Trophoblast cell (in vitro differentiated cells and primary cell): ENCODE results near the gene CR1.

Source experiments
- DNase-seq, 2 donors: peaks; one replicate each; pipeline ENCODE4 v3.0.0-alpha.2; 2016
- H2AFZ ChIP-seq: 2 replicates; pipeline ENCODE4 v1.6.1; 2013; ENCODE audit warnings: low read length, moderate library complexity, mild to moderate bottlenecking; ENCODE audit not compliant: insufficient read depth, poor library complexity
- H2AK5ac ChIP-seq: 2 replicates; pipeline ENCODE4 v1.6.1; 2013; ENCODE audit warnings: mild to moderate bottlenecking, low read length
- H2BK120ac ChIP-seq: 2 replicates; pipeline ENCODE4 v1.6.1; 2013; ENCODE audit warnings: low read length, mild to moderate bottlenecking, moderate library complexity; ENCODE audit not compliant: insufficient read depth, poor library complexity
- H2BK12ac ChIP-seq: 2 replicates; pipeline ENCODE4 v1.6.1; 2013; ENCODE audit warnings: mild to moderate bottlenecking, low read length, moderate library complexity
- H2BK5ac ChIP-seq: 2 replicates; pipeline ENCODE4 v1.6.1; 2013; ENCODE audit warnings: low read length, low read depth, moderate library complexity, mild to moderate bottlenecking; ENCODE audit not compliant: poor library complexity
- H3K14ac ChIP-seq: 2 replicates; pipeline ENCODE4 v1.6.1; 2013; ENCODE audit warnings: mild to moderate bottlenecking, low read length
- H3K18ac ChIP-seq: 2 replicates; pipeline ENCODE4 v1.6.1; 2013; ENCODE audit warnings: mild to moderate bottlenecking, low read length
- H3K23ac ChIP-seq: 2 replicates; pipeline ENCODE4 v1.6.1; 2013; ENCODE audit warnings: low read length
- H3K27ac ChIP-seq: 2 replicates; pipeline ENCODE4 v1.5.1; 2013; ENCODE audit warnings: low read depth, mild to moderate bottlenecking, inconsistent platforms, low read length, moderate library complexity
- H3K27me3 ChIP-seq: 2 replicates; pipeline ENCODE4 v1.6.1; 2013; ENCODE audit warnings: inconsistent platforms, mild to moderate bottlenecking, low read length, moderate library complexity; ENCODE audit not compliant: insufficient read depth
- H3K36me3 ChIP-seq, 2 experiments: 1 replicate in 1 of 2; 2 replicates in 1 of 2; pipeline ENCODE4 v1.6.1; 2013; ENCODE audit warnings: low read length in 2 of 2, mild to moderate bottlenecking in 2 of 2, moderate library complexity in 1 of 2; ENCODE audit not compliant: insufficient read depth in 2 of 2, control insufficient read depth in 1 of 2
- H3K4ac ChIP-seq: 2 replicates; pipeline ENCODE4 v1.6.1; 2013; ENCODE audit warnings: low read depth, mild to moderate bottlenecking, low read length, moderate library complexity
- H3K4me1 ChIP-seq, 2 experiments: 1 replicate in 1 of 2; 2 replicates in 1 of 2; pipeline ENCODE4 v1.6.1; 2013; ENCODE audit warnings: low read length in 2 of 2, mild to moderate bottlenecking in 2 of 2, moderate library complexity in 1 of 2; ENCODE audit not compliant: insufficient read depth in 2 of 2, control insufficient read depth in 1 of 2
- H3K4me2 ChIP-seq: 2 replicates; pipeline ENCODE4 v1.6.1; 2013; ENCODE audit warnings: inconsistent platforms, mild to moderate bottlenecking, low read length, moderate library complexity
- H3K4me3 ChIP-seq: 2 replicates; pipeline ENCODE4 v1.5.1; 2013; ENCODE audit warnings: mild to moderate bottlenecking, low read depth, low read length, inconsistent platforms
- H3K79me1 ChIP-seq: one replicate; pipeline ENCODE4 v1.6.1; 2013; ENCODE audit warnings: low read length
- H3K79me2 ChIP-seq: 2 replicates; pipeline ENCODE4 v1.6.1; 2013; ENCODE audit warnings: low read length, mild to moderate bottlenecking; ENCODE audit not compliant: control insufficient read depth, insufficient read depth, poor library complexity
- H3K9ac ChIP-seq: 2 replicates; pipeline ENCODE4 v1.6.1; 2013; ENCODE audit warnings: mild to moderate bottlenecking, low read length
- H3K9me3 ChIP-seq: 2 replicates; pipeline ENCODE4 v1.6.1; 2013; ENCODE audit warnings: low read depth, mild to moderate bottlenecking, control low read depth, inconsistent platforms, low read length; ENCODE audit not compliant: insufficient read depth
- H4K12ac ChIP-seq: 2 replicates; pipeline ENCODE4 v1.6.1; 2013; ENCODE audit warnings: low read depth, mild to moderate bottlenecking, low read length, moderate library complexity
- H4K8ac ChIP-seq: 2 replicates; pipeline ENCODE4 v1.6.1; 2013; ENCODE audit warnings: low read depth, mild to moderate bottlenecking, low read length, moderate library complexity
- H4K91ac ChIP-seq: one replicate; pipeline ENCODE4 v1.6.1; 2013; ENCODE audit warnings: low read depth, mild to moderate bottlenecking, low read length, moderate library complexity
- WGBS: extraction: QIAGEN DNeasy Blood & Tissue Kit; methylation state at CpG from one replicate; pipeline ENCODE4 v1.1.7; 2013; ENCODE audit warnings: missing lambda C conversion rate; ENCODE audit not compliant: insufficient read length, insufficient coverage; ENCODE audit errors: extremely low coverage; 5-methylcytosine and 5-hydroxymethylcytosine counted together

Gene CR1

DNA sequence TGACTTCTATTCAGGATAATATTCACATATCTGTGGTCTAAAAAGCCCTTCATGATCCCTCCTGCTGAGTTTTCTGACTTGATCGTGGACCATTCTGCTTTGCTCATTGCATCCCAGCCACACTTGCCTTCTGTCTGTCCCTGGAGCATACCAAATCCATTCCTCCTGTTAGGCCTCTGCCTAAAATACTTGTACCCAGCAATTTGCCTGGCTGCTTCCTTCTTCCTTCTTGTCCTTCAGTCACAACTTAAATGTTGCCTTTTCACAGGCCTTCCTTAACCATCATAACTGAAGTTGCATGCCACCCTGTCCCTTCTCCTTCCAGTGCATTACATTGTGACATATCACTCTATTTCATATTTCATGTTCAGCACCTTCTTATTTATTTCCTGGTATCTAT, 37.5 kb upstream of the CR1 start:
- no peak overlapping the region for H4K12ac ChIP-seq
- no peak overlapping the region for H2BK5ac ChIP-seq
- H3K9me3 ChIP-seq: no peaks in the 10 kb centered on the region
- no peak overlapping the region for H3K23ac ChIP-seq
- no peak overlapping the region for H3K27ac ChIP-seq
- H2AFZ ChIP-seq: no peak overlapping the region
- H3K36me3 ChIP-seq: no peaks in the 10 kb centered on the region
- H3K4me3 ChIP-seq: no peak overlapping the region
- no peak overlapping the region for H3K4me2 ChIP-seq
- H4K8ac ChIP-seq: no peak overlapping the region
- no peak overlapping the region for H3K14ac ChIP-seq
- H2BK12ac ChIP-seq: no peak overlapping the region
- no peaks in the 10 kb centered on the region for H3K79me1 ChIP-seq
- H3K79me2 ChIP-seq: no peaks in the 10 kb centered on the region
- H3K9ac ChIP-seq: no peak overlapping the region
- no peak for DNase-seq
- no peak overlapping the region for H2AK5ac ChIP-seq
- no peak overlapping the region for H3K4ac ChIP-seq
- WGBS: no CpG with 5 or more reads among the region's 1 CpG
- H3K4me1 ChIP-seq: peaks cover 8 to 9% of the 10 kb centered on the region in 2 experiments
- no peak overlapping the region for H3K18ac ChIP-seq
- H4K91ac ChIP-seq: no peak overlapping the region
- H3K27me3 ChIP-seq: peaks cover 15% of the 10 kb centered on the region
- H2BK120ac ChIP-seq: no peak overlapping the region

DNA sequence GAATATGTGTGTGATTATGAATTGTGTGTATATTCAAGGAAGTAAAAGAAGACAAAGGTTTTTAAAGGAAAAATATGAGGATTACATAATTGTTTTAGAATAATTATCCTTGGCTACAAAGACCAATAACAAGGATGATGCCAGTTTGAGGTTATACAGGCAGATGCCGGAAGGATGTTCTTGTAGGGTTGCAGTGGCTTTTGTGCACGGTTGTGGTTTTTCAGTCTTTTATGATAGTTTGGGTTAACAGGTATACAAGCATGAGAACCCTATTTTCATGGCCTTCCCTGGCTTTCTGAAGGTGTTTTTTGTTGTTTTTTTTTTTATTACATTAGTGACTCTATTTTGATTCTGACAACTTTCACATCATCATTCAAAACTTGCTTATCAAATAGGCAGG, 36.9 kb upstream of the CR1 start:
- Histone ChIP-seq H4K12ac (no peak overlapping the region), H3K27ac (no peak overlapping the region), H4K91ac (no peak overlapping the region), H2BK5ac (no peak overlapping the region), H3K4me3 (no peak overlapping the region), H2BK12ac (no peak overlapping the region), H3K4me1 (peaks cover 8% of the 10 kb centered on the region in 2 experiments), H3K4me2 (no peak overlapping the region), H2AK5ac (no peak overlapping the region), H4K8ac (no peak overlapping the region), H3K14ac (no peak overlapping the region), H3K4ac (no peak overlapping the region), H2AFZ (no peak overlapping the region), H3K79me2 (no peaks in the 10 kb centered on the region), H3K18ac (no peak overlapping the region), H3K23ac (no peak overlapping the region), H2BK120ac (no peak overlapping the region), H3K79me1 (no peaks in the 10 kb centered on the region), H3K36me3 (no peaks in the 10 kb centered on the region), H3K27me3 (peaks cover 13% of the 10 kb centered on the region), H3K9me3 (no peaks in the 10 kb centered on the region), H3K9ac (no peak overlapping the region)
- no CpG with 5 or more reads among the region's 2 CpGs for WGBS
- no peak for DNase-seq

DNA sequence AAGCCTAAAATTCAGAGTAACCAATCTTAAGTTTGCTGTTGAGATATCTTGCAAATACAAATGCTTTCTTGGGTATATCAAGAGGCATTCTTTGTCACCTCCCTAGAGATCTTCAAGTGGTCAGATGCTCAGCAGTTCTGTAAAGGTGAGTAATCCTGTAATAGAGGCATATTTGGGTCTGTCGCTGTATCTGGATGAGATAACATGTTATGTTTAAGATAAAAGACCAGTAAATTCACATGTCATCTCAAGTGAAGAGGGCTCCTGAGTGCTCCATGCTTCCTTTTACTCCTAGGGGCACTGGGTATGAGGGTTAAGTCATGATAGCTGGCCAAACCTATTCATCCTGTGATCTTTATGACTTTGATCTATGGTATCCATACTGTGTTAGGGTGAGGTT, 34.3 kb upstream of the CR1 start:
- Histone ChIP-seq H3K27ac (no peak overlapping the region), H3K18ac (no peak overlapping the region), H4K12ac (no peak overlapping the region), H2BK120ac (no peak overlapping the region), H3K23ac (no peak overlapping the region), H3K4me3 (no peak overlapping the region), H3K4me2 (no peak overlapping the region), H3K27me3 (no peaks in the 10 kb centered on the region), H4K8ac (no peak overlapping the region), H3K9ac (no peak overlapping the region), H3K14ac (no peak overlapping the region), H3K4me1 (no peaks in the 10 kb centered on the region), H3K4ac (no peak overlapping the region), H2BK5ac (no peak overlapping the region), H3K79me1 (no peaks in the 10 kb centered on the region), H3K9me3 (no peaks in the 10 kb centered on the region), H2AK5ac (no peak overlapping the region), H2AFZ (no peak overlapping the region), H3K36me3 (no peaks in the 10 kb centered on the region), H3K79me2 (no peaks in the 10 kb centered on the region), H4K91ac (no peak overlapping the region), H2BK12ac (no peak overlapping the region)
- DNase-seq: no peak
- no CpG with 5 or more reads among the region's 1 CpG for WGBS

DNA sequence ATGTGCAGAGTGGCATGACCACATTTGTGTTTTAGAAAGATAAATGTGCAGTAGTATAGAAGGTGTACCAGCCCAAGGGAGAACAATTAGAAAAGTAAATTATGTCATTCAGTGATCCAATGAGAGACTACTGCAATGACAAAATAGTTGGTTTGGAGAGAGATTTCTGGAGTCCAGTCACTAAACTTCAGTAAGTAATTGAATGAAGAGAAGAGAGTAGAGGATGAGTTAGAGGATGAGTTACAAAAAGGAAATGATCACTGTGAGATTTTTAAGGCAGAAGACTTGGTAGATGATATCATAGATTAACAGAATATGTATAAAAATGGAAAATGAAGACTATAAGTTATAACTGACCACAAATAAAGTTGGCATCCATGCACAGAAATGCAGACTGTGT, 33.4 kb upstream of the CR1 start:
- Histone ChIP-seq H4K8ac (no peak overlapping the region), H3K14ac (no peak overlapping the region), H2BK12ac (no peak overlapping the region), H2AK5ac (no peak overlapping the region), H3K9me3 (no peaks in the 10 kb centered on the region), H3K18ac (no peak overlapping the region), H2BK120ac (no peak overlapping the region), H3K79me1 (no peaks in the 10 kb centered on the region), H3K4ac (no peak overlapping the region), H2AFZ (no peak overlapping the region), H3K23ac (no peak overlapping the region), H3K4me1 (no peaks in the 10 kb centered on the region), H3K27ac (no peak overlapping the region), H3K79me2 (no peaks in the 10 kb centered on the region), H4K12ac (no peak overlapping the region), H4K91ac (no peak overlapping the region), H3K36me3 (no peaks in the 10 kb centered on the region), H3K4me2 (no peak overlapping the region), H3K9ac (no peak overlapping the region), H2BK5ac (no peak overlapping the region), H3K4me3 (no peak overlapping the region), H3K27me3 (no peaks in the 10 kb centered on the region)
- DNase-seq: no peak

DNA sequence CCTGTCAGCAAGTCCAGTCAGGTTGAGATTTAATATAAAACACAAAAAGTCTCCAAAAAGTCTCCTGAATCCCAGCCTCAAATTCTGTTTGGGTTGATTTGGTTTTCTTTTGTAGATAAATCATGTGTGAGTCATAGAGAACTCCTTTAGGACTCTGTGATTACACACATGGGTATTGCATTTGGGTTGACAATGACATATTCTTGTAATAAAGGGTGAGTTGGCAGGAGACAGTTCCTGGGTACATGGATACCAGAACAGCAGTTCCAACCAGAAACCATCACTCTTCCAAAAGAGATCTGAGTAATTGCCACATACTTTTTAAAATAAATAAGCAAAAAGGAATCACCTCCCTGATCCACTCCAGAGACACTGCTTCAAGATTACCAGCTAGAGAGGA, 32.9 kb upstream of the CR1 start:
- Histone ChIP-seq H3K9me3 (no peaks in the 10 kb centered on the region), H3K79me2 (no peaks in the 10 kb centered on the region), H4K8ac (no peak overlapping the region), H3K4ac (no peak overlapping the region), H2BK120ac (no peak overlapping the region), H2BK5ac (no peak overlapping the region), H3K27me3 (no peaks in the 10 kb centered on the region), H3K4me2 (no peak overlapping the region), H3K4me1 (no peaks in the 10 kb centered on the region), H2BK12ac (no peak overlapping the region), H3K4me3 (no peak overlapping the region), H3K9ac (no peak overlapping the region), H3K18ac (no peak overlapping the region), H3K79me1 (no peaks in the 10 kb centered on the region), H2AFZ (no peak overlapping the region), H2AK5ac (no peak overlapping the region), H3K14ac (no peak overlapping the region), H3K23ac (no peak overlapping the region), H4K91ac (no peak overlapping the region), H4K12ac (no peak overlapping the region), H3K27ac (no peak overlapping the region), H3K36me3 (no peaks in the 10 kb centered on the region)
- DNase-seq: no peak
